Subcutaneous adipose tissue (tissue), 4 donors: ENCODE measurements around the gene C16orf95. TPM values are rescaled to one million over a fixed set of nuclear protein-coding genes. Genes with fewer than 3 reads are reported as not detected.

ENCODE experiments used
- total RNA-seq, 4 donors: library from RNA; depleted of rRNA; stranded (reverse); fragments of >200 nt; gene quantifications; one replicate each; pipeline ENCODE4 v1.1.0, GENCODE V29; 2016
- TF ChIP-seq, protein P1 (sequence below): fragments of 450-650 bp; IDR thresholded peaks from one replicate; pipeline ENCODE4 v1.5.1; 2016; ENCODE audit warnings: low read depth, mild to moderate bottlenecking, control low read depth, antibody characterized with exemption, moderate library complexity

Gene C16orf95
- total RNA-seq, 4 donors from 2014 or later = 1.3 to 6.2 (median 1.8) TPM

GRCh38 chr16:87344931-87345631, 27.9 kb upstream of the C16orf95 start:
- TF ChIP-seq, protein P1, sequence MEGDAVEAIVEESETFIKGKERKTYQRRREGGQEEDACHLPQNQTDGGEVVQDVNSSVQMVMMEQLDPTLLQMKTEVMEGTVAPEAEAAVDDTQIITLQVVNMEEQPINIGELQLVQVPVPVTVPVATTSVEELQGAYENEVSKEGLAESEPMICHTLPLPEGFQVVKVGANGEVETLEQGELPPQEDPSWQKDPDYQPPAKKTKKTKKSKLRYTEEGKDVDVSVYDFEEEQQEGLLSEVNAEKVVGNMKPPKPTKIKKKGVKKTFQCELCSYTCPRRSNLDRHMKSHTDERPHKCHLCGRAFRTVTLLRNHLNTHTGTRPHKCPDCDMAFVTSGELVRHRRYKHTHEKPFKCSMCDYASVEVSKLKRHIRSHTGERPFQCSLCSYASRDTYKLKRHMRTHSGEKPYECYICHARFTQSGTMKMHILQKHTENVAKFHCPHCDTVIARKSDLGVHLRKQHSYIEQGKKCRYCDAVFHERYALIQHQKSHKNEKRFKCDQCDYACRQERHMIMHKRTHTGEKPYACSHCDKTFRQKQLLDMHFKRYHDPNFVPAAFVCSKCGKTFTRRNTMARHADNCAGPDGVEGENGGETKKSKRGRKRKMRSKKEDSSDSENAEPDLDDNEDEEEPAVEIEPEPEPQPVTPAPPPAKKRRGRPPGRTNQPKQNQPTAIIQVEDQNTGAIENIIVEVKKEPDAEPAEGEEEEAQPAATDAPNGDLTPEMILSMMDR = no peak

- TF ChIP-seq, protein P1 = no peak
These were observed 27.2 kb upstream of the C16orf95 start for GRCh38 chr16:87344165-87344930.

- TF ChIP-seq, protein P1 = no peak
These were observed 26.5 kb upstream of the C16orf95 start for GRCh38 chr16:87343753-87344050.

GRCh38 chr16:87342978-87343752, 26.0 kb upstream of the C16orf95 start:
- TF ChIP-seq, protein P1 = no peak

DNA sequence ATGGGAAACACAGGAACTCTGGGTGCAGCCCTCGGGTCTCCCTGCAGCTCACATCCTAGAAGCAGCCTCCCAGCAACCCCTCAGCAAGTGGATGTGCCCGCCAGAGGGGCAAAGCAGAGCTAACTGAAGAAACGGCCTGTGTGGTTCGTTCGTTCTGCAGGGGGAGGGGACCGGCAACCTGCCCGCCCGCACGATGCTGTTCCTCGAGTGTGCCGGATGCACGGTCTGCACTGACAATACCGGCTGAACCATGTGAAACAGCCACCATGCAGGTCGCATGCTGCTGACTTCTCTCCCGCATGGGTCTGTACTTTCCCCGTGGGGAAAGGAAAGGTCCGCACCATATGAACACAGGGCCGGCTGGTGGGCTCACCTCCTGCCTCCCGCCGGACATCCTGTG, 25.3 kb upstream of the C16orf95 start:
- TF ChIP-seq, protein P1 = no peak

- TF ChIP-seq, protein P1 = no peak
These were observed 23.0 kb upstream of the C16orf95 start for GRCh38 chr16:87340198-87340597.
